Muscle of back (tissue), 11 donors: Measurements from ENCODE around the gene RTBDN. TPM values are rescaled to one million over a fixed set of nuclear protein-coding genes. Genes with fewer than 3 reads are reported as not detected.
A peak's percentile ranks its signal among the peaks of the same experiment; 100 is the strongest.

ENCODE experiments used
- DNase-seq, 3 donors: peaks; one replicate each; pipeline versions ENCODE4 v3.0.0 to v3.0.0-alpha.2; 2013
- polyA plus RNA-seq, 10 donors: library from polyadenylated mRNA; unstranded; fragments of 120-200 nt; gene quantifications; one replicate each; pipeline ENCODE4 v1.2.1, GENCODE V29; 2013; ENCODE audit not compliant: insufficient read length in 10 of 10

RTBDN gene
- polyA plus RNA-seq, 10 donors, result not detected

- peak; percentile 95 to 98 (median 98) for DNase-seq
Measured at GRCh38 chr19:12793290-12794195, 40.8 kb downstream of the RTBDN start.

DNA sequence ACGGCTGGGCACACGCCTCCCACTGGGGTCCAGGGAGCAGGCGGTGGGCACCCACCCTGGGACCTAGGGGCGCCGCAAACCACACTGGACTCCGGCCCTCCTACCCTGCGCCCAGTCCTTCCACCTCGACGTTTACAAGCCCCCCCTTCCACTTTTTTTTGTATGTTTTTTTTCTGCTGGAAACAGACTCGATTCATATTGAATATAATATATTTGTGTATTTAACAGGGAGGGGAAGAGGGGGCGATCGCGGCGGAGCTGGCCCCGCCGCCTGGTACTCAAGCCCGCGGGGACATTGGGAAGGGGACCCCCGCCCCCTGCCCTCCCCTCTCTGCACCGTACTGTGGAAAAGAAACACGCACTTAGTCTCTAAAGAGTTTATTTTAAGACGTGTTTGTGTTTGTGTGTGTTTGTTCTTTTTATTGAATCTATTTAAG, 41.5 kb downstream of the RTBDN start:
- DNase-seq, result no peak

GRCh38 chr19:12792051-12792852, 42.1 kb downstream of the RTBDN start:
- DNase-seq, result peak in 1 of 3 donors; percentile 89

DNA sequence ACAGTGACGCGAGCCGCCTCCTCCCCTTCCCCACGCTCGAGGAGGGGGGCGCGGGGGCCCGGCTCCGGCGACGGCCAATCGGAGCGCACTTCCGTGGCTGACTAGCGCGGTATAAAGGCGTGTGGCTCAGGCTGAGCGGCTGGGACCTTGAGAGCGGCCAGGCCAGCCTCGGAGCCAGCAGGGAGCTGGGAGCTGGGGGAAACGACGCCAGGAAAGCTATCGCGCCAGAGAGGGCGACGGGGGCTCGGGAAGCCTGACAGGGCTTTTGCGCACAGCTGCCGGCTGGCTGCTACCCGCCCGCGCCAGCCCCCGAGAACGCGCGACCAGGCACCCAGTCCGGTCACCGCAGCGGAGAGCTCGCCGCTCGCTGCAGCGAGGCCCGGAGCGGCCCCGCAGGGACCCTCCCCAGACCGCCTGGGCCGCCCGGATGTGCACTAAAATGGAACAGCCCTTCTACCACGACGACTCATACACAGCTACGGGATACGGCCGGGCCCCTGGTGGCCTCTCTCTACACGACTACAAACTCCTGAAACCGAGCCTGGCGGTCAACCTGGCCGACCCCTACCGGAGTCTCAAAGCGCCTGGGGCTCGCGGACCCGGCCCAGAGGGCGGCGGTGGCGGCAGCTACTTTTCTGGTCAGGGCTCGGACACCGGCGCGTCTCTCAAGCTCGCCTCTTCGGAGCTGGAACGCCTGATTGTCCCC, 42.9 kb downstream of the RTBDN start, which contains the start of gene JUNB:
JUNB (plus strand) TSS at position 142 of the 706 bp plus-strand sequence; CDS start at position 428, 286 bp downstream.
- peak; percentile 96 to 98 (median 97) for DNase-seq

GRCh38 chr19:12790628-12791344, 43.6 kb downstream of the RTBDN start:
- no peak for DNase-seq

GRCh38 chr19:12789904-12790619, 44.3 kb downstream of the RTBDN start:
- peak; percentile 95 to 97 (median 95) for DNase-seq

- peak in 1 of 3 donors; percentile 79 for DNase-seq
Measured at GRCh38 chr19:12789098-12789903, 45.1 kb downstream of the RTBDN start.

- DNase-seq, result peak; percentile 86 to 94 (median 87)
Measured at GRCh38 chr19:12788682-12789097, 45.7 kb downstream of the RTBDN start.

DNA sequence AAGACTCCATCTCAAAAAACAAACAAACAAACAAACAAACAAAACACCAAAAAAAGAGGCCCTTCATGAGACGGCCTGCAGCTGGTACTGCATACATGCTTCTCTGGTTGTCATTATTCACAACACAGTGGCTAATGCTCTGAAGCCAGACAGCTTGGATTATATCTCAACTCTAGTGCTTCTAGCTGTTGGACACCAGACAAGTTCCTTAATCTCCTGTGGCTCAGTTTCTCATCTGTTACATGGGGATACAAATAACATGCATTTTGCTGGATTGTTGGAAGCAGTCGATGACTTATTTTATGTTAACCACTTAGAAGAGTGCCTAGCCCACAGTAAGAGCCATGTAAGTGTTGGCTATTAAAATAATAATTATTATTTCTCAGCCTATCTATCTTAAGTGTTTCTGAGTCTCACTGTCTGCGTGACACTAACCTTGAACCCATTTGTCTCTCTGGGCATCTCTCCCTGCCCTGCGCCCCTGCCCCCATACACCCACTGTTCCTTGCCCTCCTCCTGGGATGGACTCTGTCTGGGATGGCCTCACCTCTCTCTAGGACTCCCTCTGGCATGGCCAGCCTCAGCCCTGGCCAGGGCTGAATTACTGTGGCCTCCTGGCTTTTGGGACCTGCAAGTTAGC, 46.2 kb downstream of the RTBDN start:
- peak in 1 of 3 donors; percentile 91 for DNase-seq

- DNase-seq, result no peak
Measured at GRCh38 chr19:12787458-12787857, 46.9 kb downstream of the RTBDN start.

DNA sequence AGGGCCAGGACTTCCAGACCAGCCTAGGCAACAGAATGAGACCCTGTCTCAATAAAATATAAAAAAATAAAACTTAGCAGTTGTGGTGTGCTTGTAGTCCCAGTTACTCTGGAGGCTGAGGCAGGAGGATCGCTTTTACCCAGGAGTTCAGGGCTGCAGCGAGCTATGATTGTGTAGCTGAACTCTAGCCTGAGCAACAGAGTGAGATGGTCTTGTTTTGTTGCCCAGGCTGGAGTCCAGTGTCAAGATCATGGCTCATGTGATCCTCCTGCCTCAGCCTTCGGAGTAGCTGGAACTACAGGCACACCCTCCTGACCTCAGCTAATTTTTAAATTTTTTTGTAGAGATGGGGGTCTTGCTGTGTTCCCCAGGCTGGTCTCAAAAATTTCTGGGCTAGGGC, 47.4 kb downstream of the RTBDN start:
- no peak for DNase-seq

DNA sequence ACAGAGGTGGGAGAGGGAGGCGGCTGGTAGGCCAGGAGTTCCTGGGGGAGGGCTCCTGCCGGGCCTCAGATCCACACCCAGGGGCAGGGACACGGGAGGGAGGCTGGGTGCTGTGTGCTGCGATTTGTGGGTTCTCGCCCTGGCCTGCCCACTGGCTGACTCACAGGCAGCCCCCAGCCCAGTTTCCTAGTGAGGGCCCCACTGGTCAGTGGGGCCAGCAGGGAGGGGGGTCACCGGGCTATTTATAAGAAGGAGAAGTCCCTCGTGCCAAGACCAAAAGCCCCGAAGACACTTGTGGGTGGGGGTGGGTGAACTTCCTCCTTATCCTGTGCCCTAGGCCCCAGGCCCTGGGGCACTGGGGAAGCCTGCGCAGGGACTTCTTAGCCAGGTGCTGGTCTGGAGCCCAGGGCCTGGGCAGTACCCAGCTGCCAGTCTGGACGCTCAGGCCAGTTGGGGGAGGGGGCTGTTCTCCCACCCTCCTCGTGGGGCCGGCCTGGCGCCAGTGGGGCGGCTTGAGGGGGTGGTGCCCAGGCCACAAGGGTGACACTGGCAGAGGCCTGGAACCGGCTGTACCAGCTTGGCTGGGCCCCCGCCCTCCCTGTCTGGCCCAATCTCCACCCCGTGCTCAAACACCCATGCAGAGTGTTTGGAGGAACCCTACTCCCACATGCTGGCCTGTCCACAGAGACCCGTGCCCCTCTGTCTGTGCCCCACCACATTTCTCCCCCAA, 48.1 kb downstream of the RTBDN start:
- DNase-seq, result peak in 1 of 3 donors; percentile 67

GRCh38 chr19:12785431-12786031, 48.8 kb downstream of the RTBDN start:
- DNase-seq, result peak in 1 of 3 donors; percentile 49

DNA sequence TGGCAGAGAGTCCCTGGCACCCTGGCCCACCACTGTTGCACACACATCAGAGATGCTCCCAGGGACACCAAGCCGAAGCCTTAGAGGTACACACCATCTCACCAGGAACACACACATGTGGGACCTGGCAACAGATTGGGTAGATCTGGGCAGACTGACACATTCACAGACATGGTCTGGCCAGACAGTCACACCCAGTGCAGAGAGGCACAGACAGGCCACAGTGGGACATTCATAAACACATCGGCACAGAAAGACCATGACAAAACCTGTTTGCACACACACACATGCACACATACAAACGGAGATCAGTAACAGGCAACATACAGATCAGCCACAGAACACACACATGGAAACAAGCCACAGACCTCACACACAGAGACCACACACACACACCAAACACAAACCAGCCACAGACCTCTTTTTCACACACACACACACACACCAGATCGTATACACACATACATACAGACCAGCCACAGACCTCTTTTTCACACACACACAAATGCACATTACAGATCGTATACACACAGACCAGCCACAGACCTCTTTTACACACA, 49.4 kb downstream of the RTBDN start:
- DNase-seq, result peak in 1 of 3 donors; percentile 68

- no peak for DNase-seq
Measured at GRCh38 chr19:12784394-12784870, 49.9 kb downstream of the RTBDN start.

DNA sequence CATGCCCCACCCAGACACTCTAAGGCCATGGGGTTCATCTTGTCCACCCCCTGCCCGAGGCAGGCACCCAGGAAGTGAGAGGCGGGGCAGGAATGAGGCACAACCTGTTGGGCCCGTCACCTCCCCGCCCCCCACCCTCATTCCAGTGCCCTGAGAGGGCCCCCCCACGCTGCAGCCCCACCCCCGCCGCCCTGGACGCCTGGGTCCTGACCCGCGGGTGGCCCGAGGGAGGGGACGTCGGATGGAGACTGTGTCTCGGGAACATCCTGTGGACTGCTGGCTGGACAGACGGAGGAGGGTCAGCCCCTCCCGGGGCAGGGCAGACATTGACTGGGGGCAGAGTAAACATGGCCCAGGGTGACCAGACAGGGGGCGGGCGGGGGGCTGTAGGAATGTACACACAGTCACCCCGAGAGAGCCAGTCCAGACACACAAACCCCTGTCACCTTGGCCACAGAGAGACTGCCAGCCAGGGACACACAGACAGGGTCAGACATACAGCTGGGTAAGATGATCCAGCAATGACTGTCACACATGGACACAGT, 50.5 kb downstream of the RTBDN start:
- DNase-seq, result no peak

DNA sequence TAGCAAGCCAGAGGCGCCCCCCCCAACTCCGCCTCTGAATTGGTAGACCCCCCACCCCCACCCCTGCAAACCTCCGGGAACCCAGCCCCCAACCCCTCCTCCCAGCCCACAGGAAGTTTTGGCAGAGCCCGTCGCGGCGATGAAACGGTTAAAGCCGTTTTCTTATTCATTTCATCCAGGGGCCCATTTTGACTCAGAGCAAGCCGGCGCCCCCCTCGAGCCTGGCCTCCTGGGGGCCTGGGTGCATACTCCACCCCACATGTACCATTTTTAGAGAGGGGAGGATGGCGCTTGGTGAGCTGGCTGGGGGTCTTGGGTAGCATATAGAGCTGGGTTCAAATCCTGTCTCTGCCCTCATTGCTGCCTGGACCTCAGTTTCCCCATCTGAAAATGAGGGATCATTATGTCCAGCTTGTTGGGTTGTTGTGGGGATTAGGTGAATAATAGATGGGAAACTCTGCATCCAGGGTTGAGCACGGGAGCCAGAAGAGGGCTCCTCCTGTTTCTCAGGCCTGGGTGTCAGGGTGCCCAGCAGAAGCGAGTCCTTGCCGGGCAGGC, 51.0 kb downstream of the RTBDN start:
- DNase-seq, result no peak
